Type B pancreatic cell (in vitro differentiated cells): ENCODE measurements around the gene PNPLA7. TPM values are rescaled to one million over a fixed set of nuclear protein-coding genes. Genes with fewer than 3 reads are reported as not detected.

Experiments used
- DNase-seq: peaks from one replicate; pipeline ENCODE4 v3.0.0; 2021; ENCODE audit warnings: mixed read lengths; ENCODE audit not compliant: unreplicated experiment; ENCODE audit errors: extremely low spot score
- H3K27ac Mint-ChIP-seq: 2 replicates; pipeline ENCODE4 v1.8.0; 2021; ENCODE audit warnings: mild to moderate bottlenecking, mixed read lengths
- H3K27me3 Mint-ChIP-seq: 2 replicates; pipeline ENCODE4 v1.8.0; 2021; ENCODE audit warnings: mixed read lengths
- H3K36me3 Mint-ChIP-seq: 2 replicates; pipeline ENCODE4 v1.8.0; 2021; ENCODE audit warnings: mixed read lengths
- H3K4me1 Mint-ChIP-seq: one replicate; pipeline ENCODE4 v1.8.0; 2021; ENCODE audit warnings: mixed read lengths; ENCODE audit not compliant: unreplicated experiment
- H3K4me3 Mint-ChIP-seq: 2 replicates; pipeline ENCODE4 v1.8.0; 2021; ENCODE audit warnings: mild to moderate bottlenecking, mixed read lengths
- H3K9me3 Mint-ChIP-seq: 2 replicates; pipeline ENCODE4 v1.8.0; 2021; ENCODE audit warnings: mixed read lengths
- CTCF ChIP-seq: fragments of 200-600 bp; sonication (generic); conservative IDR thresholded peaks from 2 replicates; pipeline ENCODE4 v1.5.0; 2021; ENCODE audit warnings: antibody characterized with exemption, mild to moderate bottlenecking
- total RNA-seq: library from RNA; stranded (reverse); gene quantifications from 2 replicates; pipeline ENCODE4 v1.2.1, GENCODE V29; 2021; ENCODE audit warnings: low replicate concordance

PNPLA7 gene
- total RNA-seq, 1 donor from 2014 or later, result 3.1 TPM

GRCh38 chr9:137449081-137449844 lies 100.9 kb downstream of the PNPLA7 start:
- Mint-ChIP-seq H3K27ac (no peak overlapping the region), H3K4me3 (no peak overlapping the region), H3K9me3 (no peaks in the 10 kb centered on the region), H3K4me1 (peaks cover 10% of the 10 kb centered on the region), H3K36me3 (no peaks in the 10 kb centered on the region), H3K27me3 (no peaks in the 10 kb centered on the region)
- no peak for TF ChIP-seq CTCF
- no peak for DNase-seq

- H3K4me1 Mint-ChIP-seq, result peaks cover 10% of the 10 kb centered on the region
- no peak overlapping the region for H3K27ac Mint-ChIP-seq
- no peaks in the 10 kb centered on the region for H3K27me3 Mint-ChIP-seq
- TF ChIP-seq CTCF, result no peak
- H3K9me3 Mint-ChIP-seq, result no peaks in the 10 kb centered on the region
- DNase-seq, result no peak
- H3K4me3 Mint-ChIP-seq, result no peak overlapping the region
- H3K36me3 Mint-ChIP-seq, result no peaks in the 10 kb centered on the region
These were observed 101.6 kb downstream of the PNPLA7 start for GRCh38 chr9:137448602-137448962.

- TF ChIP-seq CTCF, result no peak
- Mint-ChIP-seq H3K36me3 (no peaks in the 10 kb centered on the region), H3K27me3 (no peaks in the 10 kb centered on the region), H3K4me3 (no peak overlapping the region), H3K4me1 (peaks cover 10% of the 10 kb centered on the region), H3K27ac (no peak overlapping the region), H3K9me3 (no peaks in the 10 kb centered on the region)
- no peak for DNase-seq
These were observed 102.2 kb downstream of the PNPLA7 start for GRCh38 chr9:137447722-137448601.

GRCh38 chr9:137446851-137447471 lies 103.2 kb downstream of the PNPLA7 start:
- H3K4me1 Mint-ChIP-seq, result peaks cover 12% of the 10 kb centered on the region
- no peak for TF ChIP-seq CTCF
- peak overlapping the region; percentile 55 for H3K27ac Mint-ChIP-seq
- no peaks in the 10 kb centered on the region for H3K36me3 Mint-ChIP-seq
- no peak for DNase-seq
- no peak overlapping the region for H3K4me3 Mint-ChIP-seq
- H3K9me3 Mint-ChIP-seq, result no peaks in the 10 kb centered on the region
- H3K27me3 Mint-ChIP-seq, result peaks cover 4% of the 10 kb centered on the region

- no peak for TF ChIP-seq CTCF
- Mint-ChIP-seq H3K4me1 (peaks cover 14% of the 10 kb centered on the region), H3K4me3 (no peak overlapping the region), H3K27me3 (peaks cover 6% of the 10 kb centered on the region), H3K9me3 (no peaks in the 10 kb centered on the region), H3K36me3 (no peaks in the 10 kb centered on the region), H3K27ac (no peak overlapping the region)
- no peak for DNase-seq
These were observed 104.2 kb downstream of the PNPLA7 start for GRCh38 chr9:137445930-137446431.
